ENCODE results near the gene ZMYM4.

DNA sequence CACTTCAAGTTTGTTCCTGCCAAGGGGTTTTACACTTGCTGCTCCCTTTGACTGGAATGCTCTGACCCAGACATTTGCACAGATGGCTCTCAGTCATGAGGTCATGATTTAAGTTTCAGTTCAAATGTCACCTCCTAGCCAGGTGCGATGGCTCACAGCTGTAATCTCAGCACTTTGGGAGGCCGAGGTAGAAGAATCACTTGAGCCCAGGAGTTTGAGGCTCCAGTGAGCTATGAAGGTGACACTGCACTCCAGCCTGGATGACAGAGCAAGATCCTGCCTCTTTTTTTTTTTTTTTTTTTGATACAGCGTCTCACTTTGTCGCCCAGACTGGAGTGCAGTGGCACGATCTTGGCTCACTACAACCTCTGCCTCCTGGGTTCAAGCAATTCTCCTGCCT, 4.5 kb upstream of the ZMYM4 start:
- TF ChIP-seq CTCF (IDR thresholded peaks at IDR 0.05) (no peak), POLR2A (IDR thresholded peaks at IDR 0.05) (no peak)
